Activated naive CD4-positive, alpha-beta T cell treated with anti-CD3 and anti-CD28 coated beads for 36 hours (primary cell): ENCODE measurements around the gene ARHGEF4. TPM values are rescaled to one million over a fixed set of nuclear protein-coding genes. Genes with fewer than 3 reads are reported as not detected.
A peak's percentile ranks its signal among the peaks of the same experiment; 100 is the strongest.

Source experiments
- CTCF ChIA-PET: fragments of 350-600 bp; sonication (Branson Sonifier 250); formaldehyde crosslinking; loops from one replicate; lab custom pipeline; 2021; ENCODE audit warnings: antibody characterized with exemption; lab: Charles Lee
- DNase-seq: peaks from one replicate; pipeline ENCODE4 v3.0.0-alpha.2; 2020
- H3K27ac Mint-ChIP-seq: one replicate; pipeline ENCODE4 v1.8.0; 2021; ENCODE audit warnings: mild to moderate bottlenecking, mixed read lengths
- H3K27me3 Mint-ChIP-seq: one replicate; pipeline ENCODE4 v1.8.0; 2021; ENCODE audit warnings: low read depth, mixed read lengths
- H3K36me3 Mint-ChIP-seq: one replicate; pipeline ENCODE4 v1.8.0; 2021; ENCODE audit warnings: low read depth, mixed read lengths
- H3K4me1 Mint-ChIP-seq: one replicate; pipeline ENCODE4 v1.8.0; 2021; ENCODE audit warnings: low read depth, mixed read lengths
- H3K4me3 Mint-ChIP-seq: one replicate; pipeline ENCODE4 v1.8.0; 2021; ENCODE audit warnings: mild to moderate bottlenecking, moderate library complexity, mixed read lengths
- H3K9me3 Mint-ChIP-seq: one replicate; pipeline ENCODE4 v1.8.0; 2021; ENCODE audit warnings: mixed read lengths
- intact Hi-C: fragments of 100-400 bp; cut with micrococcal nuclease; formaldehyde crosslinking; loops from one replicate; pipeline ENCODE4 v1.15.1; 2023
- total RNA-seq, 2 experiments: library from RNA; stranded (reverse); gene quantifications; one replicate each; pipeline ENCODE4 v1.2.3, GENCODE V29; 2021

The ARHGEF4 gene
- total RNA-seq, 2 experiments from 2014 or later, result 2.6 to 3.3 TPM

GRCh38 chr2:130799295-130799694 is 37.4 kb upstream of the ARHGEF4 start:
- Mint-ChIP-seq H3K36me3 (no peaks in the 10 kb centered on the region), H3K9me3 (no peaks in the 10 kb centered on the region), H3K27me3 (no peaks in the 10 kb centered on the region), H3K4me1 (peaks cover 5% of the 10 kb centered on the region), H3K27ac (no peak overlapping the region), H3K4me3 (no peak overlapping the region)
- DNase-seq, result no peak
- CTCF ChIA-PET, result interaction anchor here (0.6 to 7.1 kb wide), 9 partner anchors 22 to 220 kb away, joined by 3 to 174 read pairs (median 3); partner anchors contain the start of gene GPR148
- intact Hi-C loops, result loop anchor here (5.0 kb wide), 2 partner anchors 308 to 353 kb away; partner anchors contain the start of gene PLEKHB2

- Mint-ChIP-seq H3K36me3 (no peaks in the 10 kb centered on the region), H3K4me1 (peaks cover 3% of the 10 kb centered on the region), H3K27ac (peak overlapping the region; percentile 27), H3K9me3 (no peaks in the 10 kb centered on the region), H3K27me3 (peaks cover 5% of the 10 kb centered on the region), H3K4me3 (no peak overlapping the region)
- no peak for DNase-seq
- intact Hi-C loops, result no loop called here
- CTCF ChIA-PET, result no interaction called here
These were observed 31.1 kb upstream of the ARHGEF4 start for GRCh38 chr2:130805613-130806012.

- CTCF ChIA-PET, result no interaction called here
- intact Hi-C loops, result no loop called here
- H3K9me3 Mint-ChIP-seq, result no peaks in the 10 kb centered on the region
- H3K36me3 Mint-ChIP-seq, result no peaks in the 10 kb centered on the region
- no peak for DNase-seq
- H3K4me1 Mint-ChIP-seq, result peaks cover 3% of the 10 kb centered on the region
- H3K27ac Mint-ChIP-seq, result no peak overlapping the region
- peaks cover 5% of the 10 kb centered on the region for H3K27me3 Mint-ChIP-seq
- no peak overlapping the region for H3K4me3 Mint-ChIP-seq
These were observed 30.3 kb upstream of the ARHGEF4 start for GRCh38 chr2:130806370-130806769.

GRCh38 chr2:130807659-130808385 is 28.9 kb upstream of the ARHGEF4 start:
- no peak for DNase-seq
- Mint-ChIP-seq H3K9me3 (no peaks in the 10 kb centered on the region), H3K4me1 (peaks cover 3% of the 10 kb centered on the region), H3K4me3 (no peak overlapping the region), H3K36me3 (no peaks in the 10 kb centered on the region), H3K27me3 (peaks cover 5% of the 10 kb centered on the region), H3K27ac (no peak overlapping the region)
- intact Hi-C loops, result no loop called here
- CTCF ChIA-PET, result no interaction called here

- H3K4me1 Mint-ChIP-seq, result peaks cover 3% of the 10 kb centered on the region
- intact Hi-C loops, result no loop called here
- DNase-seq, result no peak
- H3K27ac Mint-ChIP-seq, result no peak overlapping the region
- H3K9me3 Mint-ChIP-seq, result no peaks in the 10 kb centered on the region
- no peaks in the 10 kb centered on the region for H3K36me3 Mint-ChIP-seq
- H3K27me3 Mint-ChIP-seq, result peaks cover 5% of the 10 kb centered on the region
- CTCF ChIA-PET, result no interaction called here
- no peak overlapping the region for H3K4me3 Mint-ChIP-seq
These were observed 28.0 kb upstream of the ARHGEF4 start for GRCh38 chr2:130808482-130809268.

- no peaks in the 10 kb centered on the region for H3K9me3 Mint-ChIP-seq
- H3K27me3 Mint-ChIP-seq, result peaks cover 5% of the 10 kb centered on the region
- H3K36me3 Mint-ChIP-seq, result no peaks in the 10 kb centered on the region
- peaks cover 3% of the 10 kb centered on the region for H3K4me1 Mint-ChIP-seq
- CTCF ChIA-PET, result no interaction called here
- no peak for DNase-seq
- intact Hi-C loops, result no loop called here
- no peak overlapping the region for H3K27ac Mint-ChIP-seq
- H3K4me3 Mint-ChIP-seq, result no peak overlapping the region
These were observed 26.2 kb upstream of the ARHGEF4 start for GRCh38 chr2:130810490-130810889.

- H3K9me3 Mint-ChIP-seq, result no peaks in the 10 kb centered on the region
- no peak overlapping the region for H3K4me3 Mint-ChIP-seq
- no peaks in the 10 kb centered on the region for H3K4me1 Mint-ChIP-seq
- H3K27me3 Mint-ChIP-seq, result peaks cover 5% of the 10 kb centered on the region
- intact Hi-C loops, result no loop called here
- no peaks in the 10 kb centered on the region for H3K36me3 Mint-ChIP-seq
- no peak overlapping the region for H3K27ac Mint-ChIP-seq
- DNase-seq, result no peak
- CTCF ChIA-PET, result interaction anchor here (0.7 to 1.6 kb wide), 3 partner anchors 9 to 107 kb away, joined by 3 to 8 read pairs (median 4); no protein-coding TSS in a partner anchor
These were observed 23.0 kb upstream of the ARHGEF4 start for GRCh38 chr2:130813722-130814121.

GRCh38 chr2:130814931-130815680 is 21.6 kb upstream of the ARHGEF4 start:
- CTCF ChIA-PET, result interaction anchor here (1.3 kb wide), 1 partner anchor 18 kb away, joined by 3 read pairs; no protein-coding TSS in a partner anchor
- H3K4me1 Mint-ChIP-seq, result no peaks in the 10 kb centered on the region
- intact Hi-C loops, result no loop called here
- DNase-seq, result no peak
- no peaks in the 10 kb centered on the region for H3K9me3 Mint-ChIP-seq
- peaks cover 3% of the 10 kb centered on the region for H3K27me3 Mint-ChIP-seq
- no peak overlapping the region for H3K4me3 Mint-ChIP-seq
- no peaks in the 10 kb centered on the region for H3K36me3 Mint-ChIP-seq
- H3K27ac Mint-ChIP-seq, result no peak overlapping the region

- Mint-ChIP-seq H3K4me3 (no peak overlapping the region), H3K27ac (no peak overlapping the region), H3K36me3 (no peaks in the 10 kb centered on the region), H3K4me1 (peaks cover 4% of the 10 kb centered on the region), H3K27me3 (no peaks in the 10 kb centered on the region), H3K9me3 (no peaks in the 10 kb centered on the region)
- intact Hi-C loops, result no loop called here
- no peak for DNase-seq
- CTCF ChIA-PET, result interaction anchor here (0.6 to 3.3 kb wide), 2 partner anchors 22 to 595 kb away, joined by 3 to 14 read pairs; no protein-coding TSS in a partner anchor
These were observed 17.9 kb upstream of the ARHGEF4 start for GRCh38 chr2:130818809-130819208.

GRCh38 chr2:130819226-130819607 is 17.5 kb upstream of the ARHGEF4 start:
- no peak for DNase-seq
- H3K36me3 Mint-ChIP-seq, result no peaks in the 10 kb centered on the region
- H3K27ac Mint-ChIP-seq, result no peak overlapping the region
- CTCF ChIA-PET, result interaction anchor here (3.3 kb wide), 1 partner anchor 22 kb away, joined by 14 read pairs; no protein-coding TSS in a partner anchor
- no peak overlapping the region for H3K4me3 Mint-ChIP-seq
- H3K4me1 Mint-ChIP-seq, result peaks cover 8% of the 10 kb centered on the region
- intact Hi-C loops, result no loop called here
- H3K9me3 Mint-ChIP-seq, result no peaks in the 10 kb centered on the region
- no peaks in the 10 kb centered on the region for H3K27me3 Mint-ChIP-seq

GRCh38 chr2:130819608-130820278 is 17.0 kb upstream of the ARHGEF4 start:
- no peaks in the 10 kb centered on the region for H3K27me3 Mint-ChIP-seq
- CTCF ChIA-PET, result interaction anchor here (3.3 kb wide), 1 partner anchor 23 kb away, joined by 14 read pairs; no protein-coding TSS in a partner anchor
- no peaks in the 10 kb centered on the region for H3K36me3 Mint-ChIP-seq
- intact Hi-C loops, result no loop called here
- peaks cover 13% of the 10 kb centered on the region for H3K4me1 Mint-ChIP-seq
- no peaks in the 10 kb centered on the region for H3K9me3 Mint-ChIP-seq
- no peak for DNase-seq
- no peak overlapping the region for H3K4me3 Mint-ChIP-seq
- no peak overlapping the region for H3K27ac Mint-ChIP-seq
